ENCODE results near the gene ASTN2. TPM values are rescaled to one million over a fixed set of nuclear protein-coding genes. Genes with fewer than 3 reads are reported as not detected.

Gene ASTN2
- total RNA-seq, 4 donors from 2014 or later, result 3.0 to 7.0 (median 5.2) TPM

GRCh38 chr9:117242082-117242481, 172.8 kb downstream of the ASTN2 start:
- H3K9me3 ChIP-seq, result no peaks in the 10 kb centered on the region
- H3K36me3 ChIP-seq, result no peaks in the 10 kb centered on the region
- in situ Hi-C loops (cut with MboI; ENCODE audit: low pct_ligation_motif_present in 1 of 4, low pct_unique_long_range_greater_than_20kb in 1 of 4, low sequenced_read_pairs in 3 of 4) (no loop called here), intact Hi-C loops (cut with DNase I; ENCODE audit: low total_unique reads) (no loop called here)
- TF ChIP-seq CTCF (IDR thresholded peaks at IDR 0.05) (no peak), POLR2AphosphoS5 (IDR thresholded peaks at IDR 0.05) (no peak), EP300 (IDR thresholded peaks at IDR 0.05; ENCODE audit: low read depth) (no peak), POLR2A (IDR thresholded peaks at IDR 0.05) (no peak)
- WGBS, 2 donors (ENCODE audit: low coverage in 1 of 2), result 66% methylated on average over 3 of the region's 3 CpGs; no CpG with 5 or more reads in 1 of the 2 donors
- DNase-seq, result no peak
- no peaks in the 10 kb centered on the region for H3K27me3 ChIP-seq
- H3K27ac ChIP-seq, result no peak overlapping the region
- no peaks in the 10 kb centered on the region for H3K4me1 ChIP-seq
- H3K4me3 ChIP-seq, result no peak overlapping the region

GRCh38 chr9:117239428-117239827, 175.4 kb downstream of the ASTN2 start:
- 52% methylated on average over 1 of the region's 1 CpG; no CpG with 5 or more reads in 1 of the 2 donors for WGBS, 2 donors (ENCODE audit: low coverage in 1 of 2)
- no peak overlapping the region for H3K27ac ChIP-seq
- H3K27me3 ChIP-seq, result no peaks in the 10 kb centered on the region

GRCh38 chr9:117234103-117234502, 180.8 kb downstream of the ASTN2 start:
- Histone ChIP-seq H3K4me1 (no peaks in the 10 kb centered on the region), H3K9me3 (no peaks in the 10 kb centered on the region), H3K4me3 (no peak overlapping the region), H3K36me3 (no peaks in the 10 kb centered on the region), H3K27me3 (no peaks in the 10 kb centered on the region), H3K27ac (no peak overlapping the region)
- 64% methylated on average over 6 of the region's 6 CpGs; no CpG with 5 or more reads in 1 of the 2 donors for WGBS, 2 donors (ENCODE audit: low coverage in 1 of 2)
- no peak for DNase-seq
- intact Hi-C loops (cut with DNase I; ENCODE audit: low total_unique reads) (no loop called here), in situ Hi-C loops (cut with MboI; ENCODE audit: low pct_ligation_motif_present in 1 of 4, low pct_unique_long_range_greater_than_20kb in 1 of 4, low sequenced_read_pairs in 3 of 4) (no loop called here)
- TF ChIP-seq EP300 (IDR thresholded peaks at IDR 0.05; ENCODE audit: low read depth) (no peak), CTCF (IDR thresholded peaks at IDR 0.05) (no peak), POLR2A (IDR thresholded peaks at IDR 0.05) (no peak), POLR2AphosphoS5 (IDR thresholded peaks at IDR 0.05) (no peak)

More at GRCh38 chr9:117239428-117239827, 175.4 kb downstream of the ASTN2 start:
- Histone ChIP-seq H3K9me3 (no peaks in the 10 kb centered on the region), H3K4me3 (no peak overlapping the region), H3K36me3 (no peaks in the 10 kb centered on the region), H3K4me1 (no peaks in the 10 kb centered on the region)
- in situ Hi-C loops (cut with MboI; ENCODE audit: low pct_ligation_motif_present in 1 of 4, low pct_unique_long_range_greater_than_20kb in 1 of 4, low sequenced_read_pairs in 3 of 4) (no loop called here), intact Hi-C loops (cut with DNase I; ENCODE audit: low total_unique reads) (no loop called here)
- TF ChIP-seq POLR2AphosphoS5 (IDR thresholded peaks at IDR 0.05), result no peak
- TF ChIP-seq EP300 (IDR thresholded peaks at IDR 0.05; ENCODE audit: low read depth), result no peak
- no peak for TF ChIP-seq POLR2A (IDR thresholded peaks at IDR 0.05)
- no peak for TF ChIP-seq CTCF (IDR thresholded peaks at IDR 0.05)
- no peak for DNase-seq

- Histone ChIP-seq H3K27ac (no peak overlapping the region), H3K36me3 (no peaks in the 10 kb centered on the region), H3K4me3 (no peak overlapping the region), H3K9me3 (no peaks in the 10 kb centered on the region), H3K4me1 (no peaks in the 10 kb centered on the region), H3K27me3 (no peaks in the 10 kb centered on the region)
- in situ Hi-C loops (cut with MboI; ENCODE audit: low pct_ligation_motif_present in 1 of 4, low pct_unique_long_range_greater_than_20kb in 1 of 4, low sequenced_read_pairs in 3 of 4), result no loop called here
- TF ChIP-seq POLR2A (IDR thresholded peaks at IDR 0.05), result no peak
- TF ChIP-seq EP300 (IDR thresholded peaks at IDR 0.05; ENCODE audit: low read depth), result no peak
- TF ChIP-seq POLR2AphosphoS5 (IDR thresholded peaks at IDR 0.05), result no peak
- no peak for DNase-seq
- WGBS, 2 donors (ENCODE audit: low coverage in 1 of 2), result 57 to 75% methylated on average over 1 to 4 of the region's 4 CpGs
- intact Hi-C loops (cut with DNase I; ENCODE audit: low total_unique reads), result no loop called here
Measured at GRCh38 chr9:117233016-117233415, 181.8 kb downstream of the ASTN2 start.

GRCh38 chr9:117232281-117232680, 182.6 kb downstream of the ASTN2 start:
- in situ Hi-C loops (cut with MboI; ENCODE audit: low pct_ligation_motif_present in 1 of 4, low pct_unique_long_range_greater_than_20kb in 1 of 4, low sequenced_read_pairs in 3 of 4), result no loop called here
- no peak for DNase-seq
- Histone ChIP-seq H3K36me3 (no peaks in the 10 kb centered on the region), H3K27ac (no peak overlapping the region), H3K4me3 (no peak overlapping the region), H3K9me3 (no peaks in the 10 kb centered on the region), H3K27me3 (no peaks in the 10 kb centered on the region), H3K4me1 (no peaks in the 10 kb centered on the region)
- intact Hi-C loops (cut with DNase I; ENCODE audit: low total_unique reads), result no loop called here
- TF ChIP-seq POLR2A (IDR thresholded peaks at IDR 0.05) (no peak), POLR2AphosphoS5 (IDR thresholded peaks at IDR 0.05) (no peak), CTCF (IDR thresholded peaks at IDR 0.05) (no peak), EP300 (IDR thresholded peaks at IDR 0.05; ENCODE audit: low read depth) (no peak)
- 60 to 67% methylated on average over 1 of the region's 1 CpG for WGBS, 2 donors (ENCODE audit: low coverage in 1 of 2)

Data from transverse colon (tissue), 4 donors.